Measurements from ENCODE around the gene ACSL3.

ACSL3 gene

GRCh38 chr2:222877556-222878300 is 16.9 kb downstream of the ACSL3 start:
- no peak for TF ChIP-seq EZH2phosphoT487 (IDR thresholded peaks at IDR 0.05; ENCODE audit: borderline replicate concordance)
- TF ChIP-seq, protein P1, sequence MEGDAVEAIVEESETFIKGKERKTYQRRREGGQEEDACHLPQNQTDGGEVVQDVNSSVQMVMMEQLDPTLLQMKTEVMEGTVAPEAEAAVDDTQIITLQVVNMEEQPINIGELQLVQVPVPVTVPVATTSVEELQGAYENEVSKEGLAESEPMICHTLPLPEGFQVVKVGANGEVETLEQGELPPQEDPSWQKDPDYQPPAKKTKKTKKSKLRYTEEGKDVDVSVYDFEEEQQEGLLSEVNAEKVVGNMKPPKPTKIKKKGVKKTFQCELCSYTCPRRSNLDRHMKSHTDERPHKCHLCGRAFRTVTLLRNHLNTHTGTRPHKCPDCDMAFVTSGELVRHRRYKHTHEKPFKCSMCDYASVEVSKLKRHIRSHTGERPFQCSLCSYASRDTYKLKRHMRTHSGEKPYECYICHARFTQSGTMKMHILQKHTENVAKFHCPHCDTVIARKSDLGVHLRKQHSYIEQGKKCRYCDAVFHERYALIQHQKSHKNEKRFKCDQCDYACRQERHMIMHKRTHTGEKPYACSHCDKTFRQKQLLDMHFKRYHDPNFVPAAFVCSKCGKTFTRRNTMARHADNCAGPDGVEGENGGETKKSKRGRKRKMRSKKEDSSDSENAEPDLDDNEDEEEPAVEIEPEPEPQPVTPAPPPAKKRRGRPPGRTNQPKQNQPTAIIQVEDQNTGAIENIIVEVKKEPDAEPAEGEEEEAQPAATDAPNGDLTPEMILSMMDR (conservative IDR thresholded peaks at IDR 0.05; ENCODE audit: low read length) = no peak
- peaks cover under 1% of the 10 kb centered on the region for H3K4me1 ChIP-seq (ENCODE audit: insufficient read depth, low read length, poor library complexity, severe bottlenecking)
- no peak overlapping the region for H2AFZ ChIP-seq (ENCODE audit: low read length)
- no peaks in the 10 kb centered on the region for H3F3A ChIP-seq (ENCODE audit: low read depth)
- H3K9me3 ChIP-seq (ENCODE audit: insufficient read depth, low read depth, low read length) = no peaks in the 10 kb centered on the region
- no peaks in the 10 kb centered on the region for H3K27me3 ChIP-seq (ENCODE audit: insufficient read depth, low read length, poor library complexity, severe bottlenecking)
- H3K79me2 ChIP-seq (ENCODE audit: insufficient read depth, low read length) = peaks cover 95% of the 10 kb centered on the region
- H4K20me1 ChIP-seq (ENCODE audit: insufficient read depth, low read length, poor library complexity, severe bottlenecking) = peaks cover 80% of the 10 kb centered on the region
- no peak overlapping the region for H3K4me2 ChIP-seq (ENCODE audit: low read depth, low read length, poor library complexity, severe bottlenecking)
- no peak overlapping the region for H3K4me3 ChIP-seq (ENCODE audit: low read length, poor library complexity, severe bottlenecking)
- H3K9me2 ChIP-seq (replicated peaks; ENCODE audit: low read depth, low read length) = no peaks in the 10 kb centered on the region
- no peak overlapping the region for H3K9ac ChIP-seq (ENCODE audit: low read depth, low read length, poor library complexity, severe bottlenecking)
- H3K36me3 ChIP-seq (ENCODE audit: insufficient read depth, low read length) = no peaks in the 10 kb centered on the region

- Histone ChIP-seq H3K79me2 (ENCODE audit: insufficient read depth, low read length) (peaks cover 98% of the 10 kb centered on the region), H3K36me3 (ENCODE audit: insufficient read depth, low read length) (no peaks in the 10 kb centered on the region), H3K4me3 (ENCODE audit: low read length, poor library complexity, severe bottlenecking) (no peak overlapping the region), H2AFZ (ENCODE audit: low read length) (no peak overlapping the region), H4K20me1 (ENCODE audit: insufficient read depth, low read length, poor library complexity, severe bottlenecking) (peaks cover 73% of the 10 kb centered on the region), H3K27me3 (ENCODE audit: insufficient read depth, low read length, poor library complexity, severe bottlenecking) (no peaks in the 10 kb centered on the region), H3K9ac (ENCODE audit: low read depth, low read length, poor library complexity, severe bottlenecking) (no peak overlapping the region), H3K4me1 (ENCODE audit: insufficient read depth, low read length, poor library complexity, severe bottlenecking) (no peaks in the 10 kb centered on the region), H3K9me2 (replicated peaks; ENCODE audit: low read depth, low read length) (no peaks in the 10 kb centered on the region), H3K4me2 (ENCODE audit: low read depth, low read length, poor library complexity, severe bottlenecking) (no peak overlapping the region), H3F3A (ENCODE audit: low read depth) (no peaks in the 10 kb centered on the region), H3K9me3 (ENCODE audit: insufficient read depth, low read depth, low read length) (no peaks in the 10 kb centered on the region)
- TF ChIP-seq, protein P1 (conservative IDR thresholded peaks at IDR 0.05; ENCODE audit: low read length) = no peak
- no peak for TF ChIP-seq EZH2phosphoT487 (IDR thresholded peaks at IDR 0.05; ENCODE audit: borderline replicate concordance)
Measured at GRCh38 chr2:222878301-222878876, 17.6 kb downstream of the ACSL3 start.

DNA sequence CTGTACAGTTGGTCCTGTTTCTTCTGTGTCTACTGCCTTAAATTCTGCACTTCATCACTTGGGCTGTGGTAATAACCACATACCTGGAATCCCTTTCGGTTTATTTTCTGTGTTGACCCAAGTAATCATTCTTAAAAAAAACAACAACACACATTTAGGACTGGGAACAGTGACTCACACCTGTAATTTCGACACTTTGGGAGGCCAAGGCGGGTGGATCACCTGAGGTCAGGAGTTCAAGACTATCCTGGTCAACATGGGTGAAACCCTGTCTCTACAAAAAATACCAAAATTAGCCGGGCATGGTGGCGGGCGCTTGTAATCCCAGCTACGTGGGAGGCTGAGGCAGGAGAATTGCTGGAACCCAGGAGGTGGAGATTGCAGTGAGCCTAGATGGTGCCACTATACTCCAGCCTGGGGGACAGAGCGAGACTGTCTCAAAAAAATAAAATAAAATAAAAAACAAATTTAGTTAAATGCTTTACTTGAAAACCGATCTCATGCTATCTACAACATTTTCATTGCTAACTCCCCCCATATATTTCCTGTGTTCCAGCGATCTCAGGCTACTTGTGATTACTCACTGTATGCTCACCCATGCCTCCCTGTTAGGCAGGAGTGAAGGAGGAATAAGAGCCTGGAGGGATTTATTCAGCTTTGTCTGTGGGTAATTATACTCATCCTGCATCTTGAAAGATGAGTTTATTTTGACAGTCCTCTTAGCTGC is 18.2 kb downstream of the ACSL3 start:
- TF ChIP-seq, protein P1 (conservative IDR thresholded peaks at IDR 0.05; ENCODE audit: low read length) = no peak
- no peak for TF ChIP-seq EZH2phosphoT487 (IDR thresholded peaks at IDR 0.05; ENCODE audit: borderline replicate concordance)
- no peaks in the 10 kb centered on the region for H3F3A ChIP-seq (ENCODE audit: low read depth)
- no peak overlapping the region for H2AFZ ChIP-seq (ENCODE audit: low read length)
- H3K36me3 ChIP-seq (ENCODE audit: insufficient read depth, low read length) = no peaks in the 10 kb centered on the region
- H3K9me2 ChIP-seq (replicated peaks; ENCODE audit: low read depth, low read length) = no peaks in the 10 kb centered on the region
- no peak overlapping the region for H3K4me3 ChIP-seq (ENCODE audit: low read length, poor library complexity, severe bottlenecking)
- H4K20me1 ChIP-seq (ENCODE audit: insufficient read depth, low read length, poor library complexity, severe bottlenecking) = peaks cover 76% of the 10 kb centered on the region
- no peak overlapping the region for H3K9ac ChIP-seq (ENCODE audit: low read depth, low read length, poor library complexity, severe bottlenecking)
- H3K27me3 ChIP-seq (ENCODE audit: insufficient read depth, low read length, poor library complexity, severe bottlenecking) = no peaks in the 10 kb centered on the region
- peaks cover 98% of the 10 kb centered on the region for H3K79me2 ChIP-seq (ENCODE audit: insufficient read depth, low read length)
- H3K9me3 ChIP-seq (ENCODE audit: insufficient read depth, low read depth, low read length) = no peaks in the 10 kb centered on the region
- no peak overlapping the region for H3K4me2 ChIP-seq (ENCODE audit: low read depth, low read length, poor library complexity, severe bottlenecking)
- no peaks in the 10 kb centered on the region for H3K4me1 ChIP-seq (ENCODE audit: insufficient read depth, low read length, poor library complexity, severe bottlenecking)

All from Loucy (cell line).